NCI-H2227 (cell line): ENCODE results near the gene STYK1.
"Not testable (repeated sequence)": the region's sequence is repeated elsewhere in the genome, so short reads cannot be mapped to it uniquely, and the experiment has no call there.

ENCODE experiments used
- DNase-seq: peaks from one replicate; lab custom pipeline; 2025; ENCODE audit not compliant: unreplicated experiment; lab: John Stamatoyannopoulos, UW

The STYK1 gene

DNA sequence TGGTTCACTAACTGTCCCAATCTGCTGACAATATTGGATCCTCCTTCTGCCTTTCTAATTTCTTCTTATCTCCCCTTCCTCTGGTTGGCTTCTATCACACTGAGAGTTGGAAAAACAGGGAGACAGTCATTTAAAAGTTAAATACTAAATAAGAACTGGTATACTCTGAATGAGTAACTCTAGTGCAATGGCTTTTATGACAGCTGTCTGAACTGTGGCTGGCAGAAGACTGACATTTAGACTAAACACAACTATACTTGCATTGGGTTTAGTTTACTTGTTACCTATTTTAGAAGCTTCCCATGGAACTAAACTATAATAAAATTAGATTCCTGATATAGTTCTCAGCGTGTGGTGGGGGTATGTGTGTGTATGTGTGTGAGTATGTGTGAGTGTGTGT lies 52.6 kb downstream of the STYK1 start:
- DNase-seq: no peak

DNA sequence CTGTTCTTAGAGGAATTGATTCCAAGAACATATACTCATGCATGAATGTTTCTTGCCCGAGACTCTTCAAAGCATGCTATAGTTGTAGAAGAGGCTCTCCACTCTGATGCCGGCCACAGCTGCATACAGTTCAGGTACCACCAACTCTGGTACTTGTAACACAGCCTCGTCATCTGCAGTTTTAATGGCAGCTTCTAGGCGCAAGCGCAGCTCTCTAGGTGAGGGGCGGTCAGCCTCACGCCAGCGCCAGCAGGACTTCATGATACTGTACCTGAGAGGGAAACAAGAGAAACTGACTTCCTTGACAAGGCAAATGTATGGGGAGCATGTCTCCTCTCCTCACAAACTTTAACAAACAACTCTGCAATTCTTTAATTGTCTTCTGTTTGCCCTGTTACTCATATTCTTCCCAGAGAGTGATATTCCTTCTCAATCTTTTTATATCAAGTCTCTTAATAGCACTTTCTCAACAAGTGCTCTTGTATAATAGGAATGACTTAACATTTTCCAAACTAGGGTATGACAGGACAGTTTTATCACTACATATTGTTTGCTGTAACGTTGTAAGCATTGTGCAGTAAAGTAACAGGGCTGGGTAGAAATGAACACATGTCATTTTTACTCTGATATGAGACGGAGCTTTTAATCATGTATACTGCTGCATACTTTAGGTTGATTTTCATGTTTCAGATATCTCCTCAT lies 53.6 kb downstream of the STYK1 start:
- no peak for DNase-seq

- DNase-seq: no peak
These were observed 55.4 kb downstream of the STYK1 start for GRCh38 chr12:10618338-10618987.

DNA sequence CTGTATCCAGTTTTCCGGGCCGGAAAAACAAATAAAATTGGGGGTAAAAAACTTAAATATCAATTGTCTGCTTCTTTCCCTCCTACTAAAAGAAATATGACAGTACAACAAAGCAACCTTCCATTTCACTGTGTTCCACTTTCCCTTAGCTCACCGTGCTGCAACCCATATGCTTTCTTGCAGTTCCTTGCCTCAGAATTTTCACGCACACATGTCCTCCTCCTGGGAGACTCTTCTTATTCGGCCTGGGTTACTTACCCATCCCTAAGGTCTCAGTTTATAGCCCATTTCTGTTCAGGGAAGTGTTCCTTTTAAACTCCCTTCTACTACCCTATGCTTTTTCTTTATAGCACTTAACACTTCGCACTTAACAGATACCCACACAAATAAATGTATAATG lies 56.0 kb downstream of the STYK1 start:
- no peak for DNase-seq

DNA sequence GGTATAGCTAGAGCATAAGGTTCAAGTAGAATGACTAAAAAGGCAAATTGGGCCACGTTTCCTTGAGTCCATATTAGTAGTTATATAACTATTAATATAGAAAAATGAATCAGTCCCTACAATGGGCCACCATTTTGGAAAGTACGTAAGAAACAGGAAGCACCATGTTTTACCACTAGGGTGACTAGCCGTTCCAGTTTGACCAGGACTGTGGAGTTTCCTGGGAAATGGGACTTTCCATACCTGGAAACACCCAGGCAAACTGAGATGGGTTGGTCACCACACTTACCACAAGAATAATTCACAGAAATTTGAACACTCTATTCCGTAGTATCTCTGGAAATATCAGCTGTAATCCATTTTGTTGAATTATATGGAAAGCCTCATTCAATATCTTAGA lies 58.3 kb downstream of the STYK1 start:
- no peak for DNase-seq

DNA sequence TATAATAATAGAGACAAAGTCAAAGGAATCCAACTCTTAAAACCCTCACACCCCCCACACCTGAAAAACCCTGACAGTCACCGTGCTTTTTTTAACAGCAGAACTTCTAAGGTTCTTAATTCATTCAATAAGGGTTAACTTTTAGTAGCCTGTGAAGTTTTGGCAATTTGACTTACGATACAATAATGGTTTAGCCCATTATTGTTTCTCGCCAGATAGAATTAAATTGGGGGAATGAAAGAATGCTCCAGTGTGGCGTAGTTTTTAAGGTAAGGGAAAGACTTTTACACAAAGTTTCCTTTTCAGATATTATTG lies 59.8 kb downstream of the STYK1 start:
- no peak for DNase-seq

GRCh38 chr12:10613349-10614055 lies 60.4 kb downstream of the STYK1 start, which contains the start of gene MAGOHB:
MAGOHB (minus strand) TSS chr12:10613609; CDS start chr12:10613532, 77 bp downstream.
- DNase-seq: peak; percentile 95

DNA sequence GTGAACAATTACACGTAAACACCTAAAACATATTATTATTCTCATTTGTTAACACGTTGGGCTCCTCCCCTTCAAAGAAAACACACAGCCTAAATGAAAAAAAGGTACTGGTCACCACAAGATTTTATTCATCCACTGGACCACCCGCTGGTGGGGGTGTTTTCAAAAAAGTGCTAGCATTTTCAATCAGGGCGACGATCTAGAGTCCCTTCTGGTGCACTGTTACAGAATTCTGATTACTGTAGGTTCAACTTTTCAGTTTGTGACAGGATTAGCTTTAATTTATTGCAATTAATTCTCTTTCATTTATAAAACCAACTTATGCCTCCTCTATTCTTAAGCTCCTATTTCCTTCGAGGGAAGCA lies 60.9 kb downstream of the STYK1 start:
- peak; percentile 30 for DNase-seq

DNA sequence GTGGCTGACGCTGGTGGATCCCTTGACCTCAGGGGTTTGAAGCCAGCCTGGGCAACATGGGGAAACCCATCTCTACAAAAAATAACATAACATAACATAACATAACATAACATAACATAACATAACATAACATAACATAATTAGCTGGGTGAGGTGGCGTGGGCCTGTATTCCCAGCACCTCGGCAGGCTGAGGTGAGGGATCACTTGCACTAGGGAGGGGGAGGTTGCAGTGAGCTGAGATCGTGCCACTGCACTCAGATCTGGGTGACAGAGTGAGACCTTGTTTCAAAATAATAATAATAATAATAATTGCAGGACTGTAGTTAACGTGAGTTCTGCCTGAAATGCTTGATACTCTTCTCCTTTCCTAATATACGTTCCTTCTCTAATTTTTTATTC lies 61.7 kb downstream of the STYK1 start:
- DNase-seq: no peak

DNA sequence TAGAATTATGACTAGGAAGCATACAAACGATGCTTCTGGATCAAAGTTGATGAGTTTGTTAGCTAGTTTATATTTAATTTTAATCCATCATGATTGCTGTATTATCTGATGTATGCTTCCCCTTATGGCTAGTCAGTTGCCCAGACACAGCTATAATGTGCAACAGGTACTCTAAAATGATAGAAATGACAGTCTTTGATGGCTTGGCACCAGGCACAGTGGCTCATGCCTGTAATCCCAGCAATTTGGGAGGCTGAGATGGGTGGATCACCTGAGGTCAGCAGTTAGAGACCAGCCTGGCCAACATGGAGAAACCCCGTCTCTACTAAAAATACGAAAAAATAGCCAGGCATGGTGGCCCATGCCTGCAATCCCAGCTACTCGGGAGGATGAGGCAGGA lies 62.6 kb downstream of the STYK1 start:
- DNase-seq: not testable (repeated sequence)

DNA sequence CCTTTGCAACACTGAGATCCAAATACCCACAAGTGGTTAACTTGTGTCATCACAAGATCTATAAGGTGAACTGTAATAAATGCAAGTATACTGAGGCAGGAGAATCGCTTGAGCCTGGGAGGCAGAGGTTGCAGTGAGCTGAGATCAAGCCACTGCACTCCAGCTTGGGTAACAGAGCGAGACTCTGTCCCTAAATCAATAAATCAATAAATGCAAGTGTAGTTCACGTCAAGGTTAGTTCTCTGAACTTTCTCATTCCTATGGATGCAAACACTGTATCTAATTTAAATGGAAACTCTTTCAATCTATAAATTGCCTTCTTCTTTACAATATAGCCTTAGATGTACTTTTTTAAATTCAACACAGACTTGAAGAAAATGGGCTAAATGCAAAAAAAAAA lies 63.7 kb downstream of the STYK1 start:
- no peak for DNase-seq

GRCh38 chr12:10607885-10608458 lies 65.9 kb downstream of the STYK1 start:
- DNase-seq: no peak

GRCh38 chr12:10601860-10602259 lies 72.0 kb downstream of the STYK1 start:
- no peak for DNase-seq

DNA sequence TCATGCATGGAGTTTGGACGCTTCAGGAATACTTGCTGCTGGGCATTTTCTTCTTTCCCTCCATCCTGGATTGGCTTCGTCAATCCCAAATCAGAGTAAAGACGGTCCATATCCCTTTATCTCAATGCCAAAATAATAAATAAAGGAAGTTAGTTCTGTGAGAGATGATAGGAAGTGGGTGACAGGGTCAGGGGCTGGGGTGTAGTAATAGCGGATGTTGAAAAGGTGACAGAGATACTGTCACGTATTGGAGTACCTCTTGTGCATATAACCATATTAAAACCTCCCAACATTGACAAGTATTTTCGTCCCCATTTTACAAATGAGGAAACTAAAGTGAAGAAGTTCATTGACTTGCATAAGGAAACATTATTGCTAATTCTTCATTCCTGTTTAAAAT lies 72.9 kb downstream of the STYK1 start:
- DNase-seq: no peak

GRCh38 chr12:10595881-10596280 lies 78.0 kb downstream of the STYK1 start:
- no peak for DNase-seq

DNA sequence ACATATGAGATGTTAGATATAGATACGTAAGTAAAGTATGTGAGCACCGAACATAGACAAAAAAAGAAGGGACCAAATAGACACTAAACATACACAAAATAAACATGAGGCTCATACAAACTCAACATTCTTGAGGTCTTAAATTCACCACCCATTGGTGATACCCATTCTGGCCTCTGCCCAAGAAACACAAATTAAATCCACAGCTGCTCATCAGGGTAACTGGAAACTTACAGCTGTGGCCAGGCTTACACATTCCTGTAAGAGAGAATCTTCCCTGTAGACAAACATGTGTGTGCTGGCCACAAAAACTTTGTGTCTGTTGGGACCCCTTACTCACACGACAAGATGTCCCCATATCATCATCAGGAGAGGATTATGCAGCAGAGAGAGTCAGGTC lies 82.9 kb downstream of the STYK1 start:
- no peak for DNase-seq

- DNase-seq: no peak
These were observed 89.4 kb downstream of the STYK1 start for GRCh38 chr12:10584415-10584814.

- DNase-seq: no peak
These were observed 91.1 kb downstream of the STYK1 start for GRCh38 chr12:10582704-10583103.

GRCh38 chr12:10582133-10582532 lies 91.7 kb downstream of the STYK1 start:
- DNase-seq: not testable (repeated sequence)

GRCh38 chr12:10574307-10574706 lies 99.5 kb downstream of the STYK1 start:
- no peak for DNase-seq

- not testable (repeated sequence) for DNase-seq
These were observed 101.8 kb downstream of the STYK1 start for GRCh38 chr12:10572021-10572490.

GRCh38 chr12:10571141-10571540 lies 102.7 kb downstream of the STYK1 start:
- no peak for DNase-seq
